ENCODE data around the gene PRRT1. TPM values are rescaled to one million over a fixed set of nuclear protein-coding genes. Genes with fewer than 3 reads are reported as not detected.
"Not testable (repeated sequence)": the region's sequence is repeated elsewhere in the genome, so short reads cannot be mapped to it uniquely, and the experiment has no call there.

Gene PRRT1
- total RNA-seq, 1 donor from 2014 or later: 0.07 TPM

DNA sequence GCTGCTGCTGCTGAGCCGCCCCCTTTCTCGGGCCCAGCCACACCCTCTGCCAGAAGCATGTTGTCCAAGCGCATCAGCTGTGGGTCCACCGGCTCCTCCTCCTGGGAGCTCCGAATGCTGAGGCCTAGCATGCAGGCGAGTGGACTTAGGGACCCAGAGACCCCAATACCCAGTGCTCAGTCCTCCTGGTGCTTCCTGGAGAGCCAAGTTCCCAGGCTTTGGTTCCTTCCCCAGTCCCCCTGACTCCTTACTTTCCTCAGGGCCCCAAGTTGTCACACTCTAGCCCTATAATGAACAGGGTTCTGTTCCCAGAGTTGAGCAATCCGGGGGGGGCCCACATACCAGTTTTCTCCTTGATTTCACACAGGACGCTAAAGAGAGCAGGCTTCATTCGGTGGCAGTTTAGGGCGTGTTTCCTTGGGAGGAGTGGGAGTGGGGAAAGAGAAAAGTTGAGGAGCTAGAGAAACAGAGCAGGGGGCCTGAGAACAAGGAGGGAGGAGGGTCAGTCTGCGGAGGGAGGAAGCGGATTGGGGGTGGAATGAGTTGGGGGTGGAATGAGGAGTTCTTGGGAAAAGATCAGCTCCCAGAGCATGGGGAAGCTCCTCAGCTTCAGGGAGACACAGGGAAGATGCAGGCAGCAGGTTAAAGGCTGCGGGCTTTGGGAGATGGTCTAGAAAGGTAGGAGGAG is 36.8 kb upstream of the PRRT1 start:
- DNase-seq (ENCODE audit: low read depth, low spot score): no peak

DNA sequence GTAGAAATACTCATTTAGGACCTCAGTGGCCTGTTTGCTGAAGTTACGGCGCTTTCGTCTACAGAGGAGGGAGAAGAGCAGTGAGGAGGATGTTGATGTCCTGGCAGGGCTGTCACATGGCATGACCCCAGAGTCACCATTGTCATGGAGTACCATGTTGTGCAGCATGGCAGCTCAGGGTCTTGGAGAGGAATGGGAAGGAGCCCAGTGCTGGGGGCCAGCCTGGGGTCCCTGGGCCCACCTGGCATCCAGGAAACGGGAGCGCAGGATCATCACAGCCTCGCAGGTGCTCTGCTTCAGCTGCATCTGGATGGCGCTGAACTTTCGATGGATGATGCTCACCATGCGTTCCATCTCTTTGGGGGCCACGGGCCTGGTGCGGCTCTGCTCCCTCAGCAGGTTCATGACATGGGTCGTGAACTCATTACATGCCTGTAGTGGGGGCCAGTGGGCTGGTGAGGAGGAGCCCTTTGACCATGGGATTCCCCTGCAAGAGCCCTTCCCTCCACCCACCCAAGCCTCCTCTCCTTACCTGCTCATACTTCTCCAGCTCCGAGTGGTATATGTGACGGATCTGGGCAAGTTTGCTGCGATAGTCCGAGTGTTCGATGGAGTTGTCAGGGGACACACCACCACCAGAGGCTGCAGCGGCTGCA is 36.1 kb upstream of the PRRT1 start:
- DNase-seq (ENCODE audit: low read depth, low spot score): not testable (repeated sequence)

DNA sequence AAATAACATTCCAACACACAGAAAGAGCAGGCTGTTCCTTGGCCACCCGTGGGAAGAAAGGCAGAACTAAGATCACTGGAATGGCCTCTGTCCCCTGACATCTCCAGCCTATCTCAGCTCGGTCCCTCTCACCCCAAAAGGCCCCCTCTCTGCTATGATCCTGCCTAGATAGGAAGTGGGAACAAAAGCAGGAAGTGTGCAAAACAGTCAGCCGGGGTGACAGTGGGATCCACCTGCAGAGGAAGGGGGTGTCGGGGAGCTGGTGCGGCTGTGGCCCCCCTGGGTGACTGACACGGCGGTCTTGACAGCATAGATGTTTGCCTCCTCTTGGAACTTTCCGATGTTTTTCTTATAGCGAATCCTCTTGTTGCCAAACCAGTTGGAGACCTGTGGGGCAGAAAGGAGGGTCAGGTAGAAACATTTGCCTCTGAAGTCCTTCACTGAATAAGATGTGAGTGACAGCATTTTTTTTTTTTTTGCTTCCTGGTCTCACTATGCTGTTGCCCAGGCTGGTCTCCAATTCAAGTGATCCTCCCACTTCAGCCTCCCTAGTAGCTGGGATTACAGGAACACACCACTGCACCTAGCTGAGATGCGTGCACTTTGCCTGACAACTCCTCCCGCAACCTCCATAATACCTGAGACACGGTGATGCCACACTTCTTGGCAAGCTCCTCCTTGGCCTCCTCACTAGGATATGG is 35.4 kb upstream of the PRRT1 start:
- DNase-seq (ENCODE audit: low read depth, low spot score): no peak

DNA sequence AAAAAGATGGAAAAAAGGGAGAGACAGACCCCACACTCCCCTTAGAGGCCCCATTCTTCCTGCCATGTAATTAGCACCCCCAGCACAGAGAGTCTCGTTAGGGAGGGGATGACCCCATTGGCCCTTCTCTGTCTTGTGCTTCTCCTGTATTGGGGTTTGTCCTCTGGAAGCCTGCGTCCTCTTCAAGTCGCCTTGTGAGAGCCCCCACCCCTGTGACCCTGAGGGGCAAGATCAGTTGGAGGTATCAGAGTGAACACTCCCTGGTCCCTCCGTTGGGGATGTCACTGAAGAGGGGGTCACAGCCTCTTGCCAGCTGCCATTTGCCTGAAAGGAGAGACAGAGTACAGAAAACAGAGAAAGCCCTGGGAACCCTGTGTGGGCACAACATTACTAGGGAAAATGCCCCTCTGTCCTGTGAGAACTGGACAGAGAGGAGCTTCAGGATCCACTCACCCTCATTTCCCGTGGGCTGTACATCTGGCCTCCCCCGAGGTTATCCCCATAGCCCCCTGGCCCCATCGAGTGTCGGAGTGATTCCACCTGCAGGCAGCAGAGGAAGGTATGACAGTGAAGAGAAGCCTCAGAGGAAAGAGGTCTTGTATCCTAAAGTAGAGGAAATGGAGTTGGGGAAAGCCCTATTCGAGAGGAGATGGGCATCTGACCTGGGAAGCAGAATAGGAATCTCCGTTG is 34.6 kb upstream of the PRRT1 start:
- not testable (repeated sequence) for DNase-seq (ENCODE audit: low read depth, low spot score)

DNA sequence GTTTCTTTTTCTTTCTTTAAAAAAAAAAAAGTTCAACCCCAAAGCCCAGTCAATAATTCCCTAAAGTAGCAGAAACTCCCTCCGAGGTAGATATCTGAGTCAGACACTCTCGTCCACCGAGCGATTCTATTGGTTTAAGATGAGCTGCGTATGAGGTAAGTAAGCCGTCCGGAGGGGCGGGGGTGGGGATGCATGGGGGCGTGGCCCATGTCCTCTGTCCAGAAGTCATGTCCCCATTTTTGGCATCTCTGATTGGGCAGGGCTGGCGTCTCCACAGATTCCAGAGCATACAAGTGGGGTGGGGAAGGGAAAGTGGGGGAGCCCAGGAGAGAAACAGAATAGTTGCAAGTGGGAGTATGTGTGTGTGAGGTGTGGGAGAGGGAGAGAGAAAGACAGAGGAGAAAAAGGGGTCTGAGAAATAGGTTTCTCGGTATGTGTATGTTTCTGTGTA is 34.0 kb upstream of the PRRT1 start:
- not testable (repeated sequence) for DNase-seq (ENCODE audit: low read depth, low spot score)

DNA sequence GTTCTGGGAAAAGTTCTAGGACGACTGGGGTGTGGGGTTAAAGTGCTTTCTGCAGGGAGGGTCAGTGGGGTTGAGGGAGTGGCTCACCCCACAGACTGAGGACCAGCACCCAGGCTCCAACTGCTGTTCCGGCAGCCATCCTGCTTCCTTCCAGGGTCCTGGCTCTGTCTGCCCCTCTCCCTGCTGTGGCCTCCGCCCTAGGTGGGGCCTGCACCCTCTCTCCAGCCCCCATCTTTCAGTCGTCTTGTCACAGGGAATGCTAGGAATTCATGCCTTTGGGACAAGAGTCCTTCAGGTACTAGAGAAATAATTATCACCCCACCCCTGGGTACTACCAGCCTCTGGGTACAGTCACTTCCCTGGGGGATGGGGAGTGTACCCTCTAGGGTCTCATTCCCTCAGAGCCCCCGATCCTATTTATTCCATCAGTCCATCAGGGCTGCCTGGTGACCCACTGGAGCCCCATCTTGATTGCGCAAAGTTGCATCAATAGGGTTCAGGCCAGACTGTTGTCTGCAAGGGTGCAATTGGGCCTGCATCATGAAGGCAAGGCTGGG is 32.4 kb upstream of the PRRT1 start, which contains the start of gene AGER:
AGER (minus strand) TSS at position 170 of the 557 bp plus-strand sequence; CDS start at position 139, 31 bp downstream.
- no peak for DNase-seq (ENCODE audit: low read depth, low spot score)

DNA sequence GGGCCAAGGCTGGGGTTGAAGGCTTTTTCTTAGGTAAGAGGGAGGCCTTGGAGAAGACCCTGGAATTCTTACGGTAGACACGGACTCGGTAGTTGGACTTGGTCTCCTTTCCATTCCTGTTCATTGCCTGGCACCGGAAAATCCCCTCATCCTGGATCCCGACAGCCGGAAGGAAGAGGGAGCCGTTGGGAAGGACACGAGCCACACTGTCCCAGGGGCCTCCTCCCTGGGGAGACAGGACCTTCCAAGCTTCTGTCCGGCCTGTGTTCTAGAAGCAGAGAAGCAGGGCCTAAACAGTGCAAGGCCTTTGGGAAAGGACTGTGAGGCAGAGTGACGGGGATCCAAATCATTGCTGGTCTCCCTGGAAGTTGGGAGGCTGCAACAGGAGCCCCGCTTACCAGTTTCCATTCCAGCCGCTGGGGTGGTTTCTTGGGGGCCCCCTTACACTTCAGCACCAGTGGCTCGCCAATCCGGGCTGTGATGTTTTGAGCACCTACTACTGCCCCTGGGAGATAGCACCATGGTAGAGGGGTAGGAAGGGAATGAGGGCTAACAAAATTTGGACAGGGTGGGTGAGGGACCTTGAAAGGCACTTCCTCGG is 31.8 kb upstream of the PRRT1 start:
- no peak for DNase-seq (ENCODE audit: low read depth, low spot score)

DNA sequence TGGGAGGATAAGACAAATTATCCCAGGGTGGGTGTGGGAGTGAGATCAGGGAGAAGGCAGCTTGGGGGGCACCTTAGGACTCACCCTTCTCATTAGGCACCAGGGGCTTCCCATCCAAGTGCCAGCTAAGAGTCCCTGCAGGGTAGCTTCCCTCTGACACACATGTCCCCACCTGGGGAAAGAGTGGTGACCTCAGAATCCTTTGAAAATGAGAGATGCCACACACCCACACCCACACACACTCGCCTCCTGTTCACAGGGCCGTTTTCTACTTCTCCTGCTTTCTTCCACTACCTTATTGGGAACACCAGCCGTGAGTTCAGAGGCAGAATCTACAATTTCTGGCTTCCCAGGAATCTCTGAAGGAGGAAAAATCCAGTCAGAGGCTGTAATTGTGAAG is 31.3 kb upstream of the PRRT1 start:
- DNase-seq (ENCODE audit: low read depth, low spot score): no peak

DNA sequence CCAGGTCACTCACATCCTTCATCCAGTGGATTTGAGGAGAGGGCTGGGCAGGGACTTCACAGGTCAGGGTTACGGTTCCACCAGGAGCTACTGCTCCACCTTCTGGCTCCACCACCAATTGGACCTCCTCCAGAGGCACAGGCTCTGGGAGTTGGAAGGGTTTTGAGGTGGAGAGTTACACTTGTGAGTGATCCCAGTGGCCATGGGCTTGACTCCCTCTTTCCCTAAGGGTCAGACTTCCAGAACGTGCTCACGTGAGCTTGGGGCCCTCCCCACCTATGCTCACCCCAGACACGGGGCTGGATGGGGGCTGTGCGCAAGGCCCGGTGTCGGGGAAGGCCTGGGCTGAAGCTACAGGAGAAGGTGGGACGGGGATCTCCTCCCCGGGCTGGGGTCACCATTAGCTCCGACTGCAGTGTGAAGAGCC is 30.8 kb upstream of the PRRT1 start:
- DNase-seq (ENCODE audit: low read depth, low spot score): no peak

DNA sequence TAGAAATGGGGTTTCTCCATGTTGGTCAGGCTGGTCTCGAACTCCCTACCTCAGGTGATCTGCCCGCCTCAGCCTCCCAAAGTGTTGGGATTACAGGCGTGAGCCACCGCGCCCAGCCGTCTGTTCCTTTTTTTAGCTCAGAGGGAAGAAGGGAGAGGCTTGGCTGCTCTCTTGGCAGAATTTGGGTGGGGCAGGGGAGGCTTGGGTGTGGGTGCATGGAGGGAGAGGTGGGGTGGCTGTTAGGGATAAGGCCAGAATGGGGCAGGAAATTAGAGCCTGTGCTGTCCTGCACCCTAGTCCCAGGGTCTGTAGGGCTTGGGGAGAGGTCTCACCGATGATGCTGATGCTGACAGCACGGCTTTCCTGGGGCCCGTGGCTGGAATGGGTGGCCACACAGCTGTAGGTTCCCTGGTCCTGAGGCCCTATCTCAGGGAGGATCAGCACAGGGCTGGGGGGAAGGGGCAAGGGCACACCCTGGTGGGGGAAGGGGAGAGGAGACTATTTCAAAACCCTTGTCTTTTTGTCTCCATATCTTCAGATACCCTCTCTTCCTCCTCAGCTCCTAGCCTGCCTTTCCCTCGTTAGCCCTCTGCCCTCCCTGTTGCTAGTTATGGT is 30.3 kb upstream of the PRRT1 start:
- DNase-seq (ENCODE audit: low read depth, low spot score): no peak

DNA sequence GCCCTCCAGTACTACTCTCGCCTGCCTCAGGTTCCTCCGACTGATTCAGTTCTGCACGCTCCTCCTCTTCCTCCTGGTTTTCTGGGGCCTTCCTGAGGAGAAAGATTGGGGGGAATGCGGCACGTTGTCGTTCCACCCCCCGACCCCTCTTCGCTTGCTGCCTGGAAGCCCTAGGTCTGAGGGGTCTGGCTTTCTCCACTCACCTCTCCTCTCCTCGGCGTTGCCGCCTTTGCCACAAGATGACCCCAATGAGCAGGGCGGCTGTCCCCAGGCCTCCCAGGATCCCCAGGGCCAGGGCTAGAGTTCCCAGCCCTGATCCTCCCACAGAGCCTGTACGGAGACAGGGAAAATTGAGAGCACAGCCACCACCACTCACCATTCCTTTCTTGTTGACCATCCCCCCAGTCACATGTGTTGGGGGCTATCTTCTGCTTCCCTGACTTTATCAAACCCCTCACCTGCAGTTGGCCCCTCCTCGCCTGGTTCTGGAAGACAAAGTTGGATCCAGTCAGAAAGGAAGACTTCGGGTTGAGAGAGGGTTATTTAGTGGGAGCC is 29.5 kb upstream of the PRRT1 start:
- no peak for DNase-seq (ENCODE audit: low read depth, low spot score)

DNA sequence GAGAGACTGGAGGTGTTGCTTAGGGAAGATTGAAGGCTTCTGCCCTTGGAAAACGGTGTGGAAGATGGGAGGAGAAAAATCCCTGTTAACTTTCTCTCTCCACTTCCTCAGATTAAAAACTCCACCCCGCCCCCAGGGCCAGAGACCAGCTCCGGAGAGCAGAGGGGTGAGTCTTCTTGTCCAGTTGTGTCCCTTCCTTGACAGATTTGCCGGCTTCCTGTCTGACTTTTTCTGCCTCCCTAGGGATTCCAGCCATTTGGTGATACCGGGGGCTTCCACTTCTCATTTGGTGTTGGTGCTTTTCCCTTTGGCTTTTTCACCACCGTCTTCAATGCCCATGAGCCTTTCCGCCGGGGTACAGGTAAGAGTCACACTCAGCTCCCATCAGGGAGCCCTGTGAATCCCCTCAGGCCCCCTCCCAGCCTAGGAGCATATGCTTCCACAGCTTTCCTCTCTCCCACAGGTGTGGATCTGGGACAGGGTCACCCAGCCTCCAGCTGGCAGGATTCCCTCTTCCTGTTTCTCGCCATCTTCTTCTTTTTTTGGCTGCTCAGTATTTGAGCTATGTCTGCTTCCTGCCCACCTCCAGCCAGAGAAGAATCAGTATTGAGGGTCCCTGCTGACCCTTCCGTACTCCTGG is 28.1 kb upstream of the PRRT1 start:
- DNase-seq (ENCODE audit: low read depth, low spot score): no peak

DNA sequence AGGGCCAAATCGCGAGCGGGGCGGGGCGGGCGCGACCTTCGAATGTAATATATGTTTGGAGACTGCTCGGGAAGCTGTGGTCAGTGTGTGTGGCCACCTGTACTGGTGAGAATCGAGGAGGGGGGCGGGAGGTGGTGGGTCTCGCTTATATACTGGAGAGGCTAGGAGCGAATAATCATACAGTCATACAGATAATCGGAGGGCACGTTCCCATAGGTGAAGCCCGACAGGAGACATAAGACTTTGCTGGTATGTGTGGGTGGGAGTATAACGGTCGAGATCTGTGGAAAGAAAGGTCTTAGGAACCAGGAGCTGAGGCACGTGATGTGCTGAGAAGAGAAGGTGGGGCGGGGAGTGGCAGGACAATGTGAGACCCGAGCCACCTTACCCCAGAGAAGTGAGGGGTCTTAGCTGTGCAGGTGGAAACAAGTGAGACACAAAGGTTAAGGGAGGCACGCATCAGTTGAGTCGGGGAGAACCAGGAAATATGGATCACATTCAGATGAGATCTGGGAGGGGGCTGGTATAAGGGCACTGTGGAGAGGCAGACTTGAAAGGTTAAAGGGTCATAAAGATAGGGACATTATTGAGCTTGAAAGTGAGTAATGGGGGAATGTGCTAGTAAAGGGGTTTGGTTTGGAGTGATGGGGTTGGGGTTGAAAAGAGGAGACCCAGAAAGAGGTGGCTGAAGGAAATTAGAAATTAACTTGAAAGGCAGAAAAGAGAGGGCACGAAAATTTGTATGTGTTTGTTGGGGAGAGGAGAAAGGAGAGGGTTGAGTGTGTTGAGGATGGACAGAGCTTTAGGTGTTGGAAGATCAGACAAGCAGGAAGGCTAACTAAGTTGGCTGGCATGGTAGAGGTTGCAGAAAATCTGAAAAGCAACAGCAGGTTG is 27.1 kb upstream of the PRRT1 start:
- DNase-seq (ENCODE audit: low read depth, low spot score): no peak

DNA sequence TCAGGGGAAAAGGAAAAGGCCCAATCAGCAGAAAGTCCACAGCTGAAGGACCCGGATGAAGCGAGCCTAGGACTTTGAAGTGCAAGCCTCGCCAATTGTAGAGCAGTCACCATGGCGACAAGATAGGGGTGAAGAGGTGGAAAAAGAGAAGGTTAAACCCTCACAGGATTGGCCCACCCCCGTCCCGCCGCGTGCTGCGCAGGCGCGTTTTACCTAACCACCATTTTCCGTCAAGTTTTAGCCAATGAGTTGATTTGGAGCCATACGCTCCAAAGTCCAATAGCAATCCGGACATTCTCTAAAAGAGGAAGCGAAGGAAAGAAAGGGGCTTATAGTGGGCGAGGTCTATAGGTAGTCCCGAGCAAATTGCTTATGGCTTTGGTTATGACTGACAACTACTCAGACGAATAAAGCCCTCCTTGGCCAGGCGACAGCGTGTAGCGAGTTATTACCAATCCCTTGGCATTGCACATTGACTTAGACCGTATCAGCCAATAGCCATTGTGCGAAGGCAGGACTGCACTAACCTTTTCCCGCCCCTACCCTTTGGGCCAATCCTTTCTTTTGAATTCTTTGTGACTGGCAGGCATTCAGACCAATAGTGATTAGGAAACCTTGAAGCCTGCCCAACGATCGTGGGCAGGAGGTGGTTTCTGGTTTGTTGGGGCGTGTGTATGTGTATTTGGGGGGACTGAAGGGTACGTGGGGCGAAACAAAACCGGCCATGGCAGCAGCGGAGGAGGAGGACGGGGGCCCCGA is 26.2 kb upstream of the PRRT1 start, which contains the start of gene RNF5:
RNF5 (plus strand) TSS at position 618 of the 759 bp plus-strand sequence; CDS start at position 725, 107 bp downstream.
- DNase-seq (ENCODE audit: low read depth, low spot score): peak; percentile 100

DNA sequence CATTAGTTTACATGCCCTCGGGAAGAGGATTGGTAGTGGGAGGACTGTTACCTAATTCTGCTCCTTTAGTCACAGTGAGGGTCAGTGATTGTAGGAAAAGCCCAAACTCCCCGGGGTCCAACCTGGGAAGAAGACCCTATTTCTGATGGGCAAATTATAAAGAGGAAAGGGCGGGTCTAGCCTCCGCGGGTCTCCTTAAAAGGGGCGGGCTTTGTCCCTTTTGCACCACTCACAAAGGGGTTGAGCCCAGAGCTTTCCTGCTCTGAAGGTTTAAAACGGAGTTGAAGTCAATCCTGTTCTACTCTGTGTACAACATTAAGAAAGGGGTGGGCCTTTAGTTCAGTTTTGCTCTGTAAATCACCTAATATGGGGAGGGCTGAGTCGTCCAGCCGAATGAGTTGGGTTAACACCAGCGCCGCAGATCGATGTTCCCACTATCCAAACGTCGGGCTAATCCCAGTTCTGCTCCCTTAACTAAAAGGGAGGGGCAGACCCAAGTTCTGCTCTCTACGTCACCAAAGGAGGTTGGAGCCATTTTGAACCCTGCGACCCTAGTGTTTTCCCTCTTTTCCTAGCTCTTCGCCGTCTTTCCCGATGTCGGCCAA is 25.5 kb upstream of the PRRT1 start:
- no peak for DNase-seq (ENCODE audit: low read depth, low spot score)

DNA sequence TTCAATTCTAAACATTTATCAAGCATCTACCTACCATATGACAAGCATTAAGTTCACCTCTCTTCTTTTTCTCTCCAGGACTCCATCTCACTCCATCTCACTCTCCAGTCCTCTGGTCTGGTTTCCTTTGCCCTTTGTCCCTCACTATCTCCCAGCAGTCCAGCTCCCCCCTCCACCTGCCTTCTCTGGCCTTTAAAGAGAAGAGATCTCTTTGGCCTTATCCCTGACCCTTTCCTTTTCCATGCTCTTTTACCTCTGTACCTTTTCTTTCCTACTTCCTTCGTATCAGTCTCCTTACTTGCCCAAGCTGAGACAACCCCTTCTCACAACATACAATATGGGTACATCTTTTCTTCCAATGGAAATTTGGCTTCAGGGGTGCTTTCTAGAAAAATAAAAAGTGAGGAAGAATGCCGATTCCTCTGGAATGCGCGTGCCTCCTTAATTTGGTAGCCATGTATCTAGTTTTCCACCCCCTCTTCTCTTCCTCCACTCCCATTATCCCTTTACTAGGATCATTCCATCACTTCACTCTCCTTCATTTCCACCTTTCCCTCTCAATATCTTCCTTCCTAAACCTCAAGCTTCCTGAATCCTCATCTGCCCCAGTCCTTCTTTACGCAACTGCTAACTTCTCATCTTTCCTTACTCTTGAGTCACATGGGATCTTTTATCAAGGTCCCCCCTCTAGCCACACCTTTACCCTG is 24.9 kb upstream of the PRRT1 start:
- DNase-seq (ENCODE audit: low read depth, low spot score): no peak
